K562 (cell line): ENCODE data around the gene CAST. TPM values are rescaled to one million over a fixed set of nuclear protein-coding genes. Genes with fewer than 3 reads are reported as not detected.

Experiments
- ARID1B ChIP-seq: fragments of 450-650 bp; IDR thresholded peaks from 2 replicates; pipeline ENCODE4 v1.6.1; 2016; ENCODE audit warnings: antibody characterized with exemption, mild to moderate bottlenecking, inconsistent platforms
- ARID3B ChIP-seq: fragments of 250-450 bp; sonication (Bioruptor Pico); IDR thresholded peaks from 2 replicates; pipeline ENCODE4 v1.4.0; 2020; ENCODE audit warnings: borderline replicate concordance
- CBFA2T3 ChIP-seq: fragments of 450-650 bp; IDR thresholded peaks from 2 replicates; pipeline ENCODE4 v1.6.1; 2017
- DMBX1 ChIP-seq: fragments of 250-450 bp; sonication (Bioruptor Pico); IDR thresholded peaks from 2 replicates; pipeline ENCODE4 v1.8.0; 2022; ENCODE audit warnings: inconsistent platforms, mild to moderate bottlenecking, moderate library complexity, borderline replicate concordance
- E4F1 ChIP-seq: fragments of 250-450 bp; sonication (Bioruptor Pico); IDR thresholded peaks from 2 replicates; pipeline ENCODE4 v1.5.0; 2021; ENCODE audit warnings: mild to moderate bottlenecking, borderline replicate concordance
- EHMT2 ChIP-seq: fragments of 450-650 bp; IDR thresholded peaks from 2 replicates; pipeline ENCODE4 v1.6.1; 2018; ENCODE audit warnings: antibody characterized with exemption
- ELF2 ChIP-seq: fragments of 250-450 bp; sonication (Bioruptor Pico); IDR thresholded peaks from 2 replicates; pipeline ENCODE4 v1.5.0; 2021; ENCODE audit warnings: mild to moderate bottlenecking
- GATA2 ChIP-seq: sonication (generic); formaldehyde crosslinking; IDR thresholded peaks from 2 replicates; pipeline ENCODE4 v1.4.0; 2020; ENCODE audit warnings: mild to moderate bottlenecking, missing genetic modification reagents
- HMGXB4 ChIP-seq: sonication (generic); formaldehyde crosslinking; IDR thresholded peaks from 2 replicates; pipeline ENCODE4 v1.8.1; 2023; ENCODE audit warnings: mild to moderate bottlenecking, missing genetic modification reagents
- HOMEZ ChIP-seq: fragments of 250-450 bp; sonication (Bioruptor Pico); IDR thresholded peaks from 2 replicates; pipeline ENCODE4 v1.4.0; 2020; ENCODE audit warnings: mild to moderate bottlenecking, moderate library complexity
- ILK ChIP-seq: fragments of 450-650 bp; IDR thresholded peaks from 2 replicates; pipeline ENCODE4 v1.6.1; 2016; ENCODE audit warnings: missing genetic modification characterization, low read depth, mild to moderate bottlenecking, missing compliant biosample characterization, moderate library complexity, borderline replicate concordance
- JUNB ChIP-seq: fragments of 450-650 bp; formaldehyde crosslinking; conservative IDR thresholded peaks from 2 replicates; pipeline ENCODE4 v1.4.0; 2020; ENCODE audit warnings: mild to moderate bottlenecking
- KDM1A ChIP-seq, 2 experiments: fragments of 450-650 bp; IDR thresholded peaks; 2 replicates each; pipeline ENCODE4 v1.6.1; 2016; ENCODE audit warnings: mild to moderate bottlenecking in 2 of 2
- LEF1 ChIP-seq: fragments of 450-650 bp; IDR thresholded peaks from 2 replicates; pipeline ENCODE4 v1.6.1; 2016; ENCODE audit warnings: mild to moderate bottlenecking
- MXI1 ChIP-seq: IDR thresholded peaks from 2 replicates; pipeline ENCODE4 v1.6.1; 2011; ENCODE audit warnings: low read depth, mild to moderate bottlenecking, improper control_type of control experiment, low read length
- NR2F6 ChIP-seq: fragments of 450-650 bp; formaldehyde crosslinking; IDR thresholded peaks from 2 replicates; pipeline ENCODE4 v1.4.0; 2020; ENCODE audit warnings: mild to moderate bottlenecking
- NR3C1 ChIP-seq: sonication (generic); formaldehyde crosslinking; IDR thresholded peaks from 2 replicates; pipeline ENCODE4 v1.8.1; 2022; ENCODE audit warnings: missing genetic modification reagents
- RBM15 ChIP-seq: fragments of 200-400 bp; formaldehyde crosslinking; IDR thresholded peaks from 2 replicates; pipeline ENCODE4 v1.6.1; 2018; ENCODE audit warnings: mild to moderate bottlenecking, low read length, moderate library complexity; ENCODE audit not compliant: insufficient read depth
- RBM34 ChIP-seq: fragments of 200-400 bp; formaldehyde crosslinking; IDR thresholded peaks from 2 replicates; pipeline ENCODE4 v1.6.1; 2018; ENCODE audit warnings: low read length, borderline replicate concordance; ENCODE audit not compliant: insufficient read depth
- SRSF1 ChIP-seq: fragments of 200-400 bp; formaldehyde crosslinking; IDR thresholded peaks from 2 replicates; pipeline ENCODE4 v1.6.1; 2017; ENCODE audit warnings: mild to moderate bottlenecking, low read depth, low read length, moderate library complexity
- STAG1 ChIP-seq: sonication (generic); formaldehyde crosslinking; IDR thresholded peaks from 2 replicates; pipeline ENCODE4 v1.5.0; 2020; ENCODE audit warnings: missing genetic modification reagents, borderline replicate concordance
- TAF9B ChIP-seq: fragments of 450-650 bp; IDR thresholded peaks from 2 replicates; pipeline ENCODE4 v1.6.1; 2018; ENCODE audit warnings: mild to moderate bottlenecking; ENCODE audit not compliant: partially characterized antibody
- TCF7L2 ChIP-seq: fragments of 150-350 bp; IDR thresholded peaks from 2 replicates; pipeline ENCODE4 v1.6.1; 2016; ENCODE audit warnings: low read depth, mild to moderate bottlenecking, low read length, moderate library complexity
- ZBTB17 ChIP-seq: fragments of 450-650 bp; formaldehyde crosslinking; IDR thresholded peaks from 2 replicates; pipeline ENCODE4 v1.4.0; 2020; ENCODE audit warnings: mild to moderate bottlenecking
- ZFP1 ChIP-seq: fragments of 450-650 bp; formaldehyde crosslinking; IDR thresholded peaks from 2 replicates; pipeline ENCODE4 v1.4.0; 2020; ENCODE audit warnings: mild to moderate bottlenecking, mixed read lengths
- polyA plus RNA-seq, 8 experiments: library from polyadenylated mRNA; depleted of rRNA in 4 of 8; stranded (reverse) in 5 of 8; unstranded in 3 of 8; fragments of >200 nt; fragmentation: Nextera tagmentation in 2 of 8; fragmentation: Illumina TruSeq in 1 of 8; extraction: Ambion mirVana in 2 of 8; extraction: Trizol in 1 of 8; gene quantifications; 2 replicates each; pipeline versions ENCODE4 v1.2.1 to v1.2.3, GENCODE V29; 2011 to 2014; ENCODE audit warnings: inconsistent platforms in 1 of 8, missing spikeins in 1 of 8
- total RNA-seq, 7 experiments: library from RNA; depleted of rRNA in 6 of 7; stranded (reverse); fragments of >200 nt in 6 of 7; fragmentation: Illumina TruSeq in 2 of 7; extraction: Trizol in 2 of 7; gene quantifications; 2 replicates each; pipeline versions ENCODE4 v1.2.1 to v1.2.3, GENCODE V29; 2011 to 2021; ENCODE audit warnings: low replicate concordance in 1 of 7

The CAST gene
- total and polyA plus RNA-seq, 9 of the 15 experiments (the other 6 are each of a cell fraction or from before 2014, with no cell fraction given) = 55.5 to 136 (median 86.1) TPM

GRCh38 chr5:96664669-96665068 lies 2.5 kb downstream of the CAST start (continued):
- TF ChIP-seq RBM15 (no peak), EHMT2 (no peak), ARID1B (peak; percentile 48; the same call in 1 of the 2 replicates), TAF9B (no peak), CBFA2T3 (peak; percentile 72), STAG1 (no peak), SRSF1 (no peak), E4F1 (CRISPR knock-in tag) (no peak), JUNB (CRISPR knock-in tag) (no peak), NR2F6 (CRISPR knock-in tag) (no peak), ELF2 (CRISPR knock-in tag) (no peak), NR3C1 (CRISPR knock-in tag) (no peak), DMBX1 (CRISPR knock-in tag) (no peak), HOMEZ (no peak), ARID3B (CRISPR knock-in tag) (no peak), MXI1 (no peak), TCF7L2 (no peak), HMGXB4 (CRISPR knock-in tag) (no peak), ZBTB17 (no peak), KDM1A (IDR thresholded peaks at IDR 0.05) (0 out of 4 replicates have a peak, but pooled peaks of 1 of the 2 experiments have one; percentile 12), RBM34 (no peak), GATA2 (CRISPR knock-in tag) (no peak), ILK (no peak), ZFP1 (CRISPR knock-in tag) (no peak), LEF1 (peak; percentile 39; the same call in 1 of the 2 replicates)
